Astrocyte of the cerebellum (primary cell): Measurements from ENCODE around the gene MANSC4.

Experiments used
- DNase-seq: peaks from one replicate; pipeline ENCODE4 v3.0.0-alpha.2; 2011; ENCODE audit warnings: low read depth
- H3K4me3 ChIP-seq: 2 replicates; pipeline ENCODE4 v1.5.1; 2011; ENCODE audit warnings: mild to moderate bottlenecking, low read depth, low read length, moderate library complexity
- in situ Hi-C: cut with HindIII; loops from 2 replicates; pipeline ENCODE4 v1.10.0; 2017; ENCODE audit warnings: low sequenced_read_pairs
- TF ChIP-seq, protein P1 (sequence below): IDR thresholded peaks from 2 replicates; pipeline ENCODE4 v1.5.1; 2012; ENCODE audit warnings: low read length, low read depth, moderate library complexity, mild to moderate bottlenecking; ENCODE audit errors: missing control alignments

The MANSC4 gene

DNA sequence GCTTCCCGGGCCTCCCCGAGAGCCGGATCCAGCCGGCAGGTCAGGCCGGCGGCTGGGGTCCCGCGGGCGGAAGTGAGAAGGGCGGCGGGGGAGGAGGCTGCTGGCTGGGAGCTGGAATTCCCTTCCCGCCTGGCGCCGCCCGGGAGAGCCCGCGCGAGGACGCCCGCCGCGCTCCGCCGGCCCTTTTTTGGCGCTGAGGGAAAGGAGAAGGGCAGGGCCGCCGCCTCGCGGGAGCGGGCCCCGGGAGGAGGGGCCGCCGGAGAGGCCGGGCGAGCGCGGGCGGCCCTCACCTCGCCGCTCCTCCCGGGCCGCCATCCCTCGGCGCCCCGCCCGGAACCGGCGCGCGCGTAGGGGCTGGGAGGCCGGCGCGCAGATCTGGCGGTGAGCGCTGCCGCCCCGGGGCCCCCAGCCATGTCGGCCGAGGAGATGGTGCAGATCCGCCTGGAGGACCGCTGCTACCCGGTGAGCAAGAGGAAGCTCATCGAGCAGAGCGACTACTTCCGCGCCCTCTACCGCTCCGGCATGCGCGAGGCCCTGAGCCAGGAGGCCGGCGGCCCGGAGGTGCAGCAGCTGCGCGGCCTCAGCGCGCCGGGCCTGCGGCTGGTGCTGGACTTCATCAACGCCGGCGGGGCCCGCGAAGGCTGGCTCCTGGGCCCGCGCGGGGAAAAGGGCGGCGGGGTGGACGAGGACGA lies at the start of gene MANSC4, which contains the start of gene KLHL42:
TSS of gene MANSC4 (minus strand) at position 317 of the 692 bp plus-strand sequence. CDS start 8,960 bp downstream, outside the sequence.
TSS of gene KLHL42 (plus strand) at position 314 of the 692 bp plus-strand sequence. CDS start at position 412, 98 bp downstream.
- TF ChIP-seq, protein P1, sequence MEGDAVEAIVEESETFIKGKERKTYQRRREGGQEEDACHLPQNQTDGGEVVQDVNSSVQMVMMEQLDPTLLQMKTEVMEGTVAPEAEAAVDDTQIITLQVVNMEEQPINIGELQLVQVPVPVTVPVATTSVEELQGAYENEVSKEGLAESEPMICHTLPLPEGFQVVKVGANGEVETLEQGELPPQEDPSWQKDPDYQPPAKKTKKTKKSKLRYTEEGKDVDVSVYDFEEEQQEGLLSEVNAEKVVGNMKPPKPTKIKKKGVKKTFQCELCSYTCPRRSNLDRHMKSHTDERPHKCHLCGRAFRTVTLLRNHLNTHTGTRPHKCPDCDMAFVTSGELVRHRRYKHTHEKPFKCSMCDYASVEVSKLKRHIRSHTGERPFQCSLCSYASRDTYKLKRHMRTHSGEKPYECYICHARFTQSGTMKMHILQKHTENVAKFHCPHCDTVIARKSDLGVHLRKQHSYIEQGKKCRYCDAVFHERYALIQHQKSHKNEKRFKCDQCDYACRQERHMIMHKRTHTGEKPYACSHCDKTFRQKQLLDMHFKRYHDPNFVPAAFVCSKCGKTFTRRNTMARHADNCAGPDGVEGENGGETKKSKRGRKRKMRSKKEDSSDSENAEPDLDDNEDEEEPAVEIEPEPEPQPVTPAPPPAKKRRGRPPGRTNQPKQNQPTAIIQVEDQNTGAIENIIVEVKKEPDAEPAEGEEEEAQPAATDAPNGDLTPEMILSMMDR, result no peak
- H3K4me3 ChIP-seq, result peak within 1 kb of the TSS; percentile 68
- in situ Hi-C loops, result no loop called here
- DNase-seq, result peak; percentile 19

DNA sequence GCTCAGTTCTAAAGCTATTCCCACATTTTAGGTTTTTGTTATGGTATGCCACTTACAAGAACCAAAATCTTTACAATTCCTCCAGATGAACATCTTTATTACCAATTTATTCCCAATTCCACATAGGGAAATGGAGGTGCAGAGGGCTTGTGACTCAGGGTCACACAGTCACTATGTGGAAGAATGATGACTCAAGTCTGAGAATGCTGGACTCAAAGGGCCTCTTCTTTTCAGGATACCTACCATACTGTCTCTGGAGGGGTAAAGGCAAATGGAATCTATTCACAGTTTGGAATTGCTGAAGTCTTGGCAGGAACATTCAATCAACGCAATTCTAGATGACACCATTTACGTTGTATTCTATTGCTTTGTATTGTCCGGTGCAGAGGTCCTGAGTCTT lies 48.2 kb upstream of the MANSC4 start:
- H3K4me3 ChIP-seq, result no peak overlapping the region
- in situ Hi-C loops, result no loop called here
- TF ChIP-seq, protein P1, result no peak
- no peak for DNase-seq

DNA sequence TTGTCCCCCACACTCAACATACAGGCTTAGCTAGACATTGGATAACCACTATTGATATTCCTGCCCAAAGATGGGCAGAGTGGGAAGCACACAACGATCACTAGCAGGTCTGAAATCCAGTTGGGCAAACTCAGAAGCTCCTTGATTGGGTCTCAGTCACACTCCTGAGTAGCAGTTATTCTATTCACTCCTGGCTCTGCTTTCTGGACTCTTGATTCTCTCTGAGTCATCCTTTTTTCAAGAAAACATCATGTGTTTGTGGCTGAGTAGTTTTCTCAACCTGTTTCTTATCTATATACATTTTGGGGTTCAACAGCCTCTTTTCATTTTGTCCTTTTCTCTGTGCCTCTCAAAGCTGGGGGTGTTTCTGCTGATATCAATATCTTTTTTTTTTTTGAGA lies 46.0 kb upstream of the MANSC4 start:
- TF ChIP-seq, protein P1, result no peak
- H3K4me3 ChIP-seq, result no peak overlapping the region
- no peak for DNase-seq
- in situ Hi-C loops, result no loop called here

DNA sequence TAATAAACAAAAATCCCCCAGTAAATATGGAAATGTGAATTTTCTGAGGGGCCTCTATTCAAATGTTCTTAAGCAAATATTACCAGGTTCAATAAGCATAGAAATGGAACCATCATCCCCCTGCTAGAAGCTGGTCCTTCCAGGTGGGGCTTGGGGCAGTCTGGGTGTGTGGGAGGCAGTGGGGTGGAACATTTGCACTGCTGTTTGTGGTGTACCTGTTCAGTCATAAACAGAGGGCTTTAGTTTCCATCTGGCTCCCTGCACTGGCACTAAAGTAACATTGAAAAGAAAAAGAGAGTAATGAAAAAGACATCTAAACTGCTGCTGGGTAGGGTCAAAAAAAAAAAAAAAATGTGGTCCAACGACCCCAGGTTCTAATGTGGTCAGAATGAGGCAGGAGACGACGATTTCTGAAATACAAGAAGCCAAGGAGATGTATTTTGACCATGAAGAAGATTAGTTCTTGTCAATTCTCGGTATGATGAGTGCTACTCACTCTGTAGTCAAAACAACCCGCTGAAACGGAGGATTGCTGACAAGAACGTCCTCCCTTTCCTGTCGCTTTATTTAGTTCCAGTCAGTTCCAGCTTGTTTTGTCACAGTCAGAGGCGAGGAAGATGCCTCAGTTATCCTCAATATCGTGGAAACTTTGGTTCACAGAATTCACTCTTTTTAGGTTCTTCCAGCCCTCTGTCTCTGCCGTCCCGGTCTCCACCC lies 44.2 kb upstream of the MANSC4 start:
- H3K4me3 ChIP-seq, result no peak overlapping the region
- no peak for DNase-seq
- in situ Hi-C loops, result no loop called here
- TF ChIP-seq, protein P1, result no peak

DNA sequence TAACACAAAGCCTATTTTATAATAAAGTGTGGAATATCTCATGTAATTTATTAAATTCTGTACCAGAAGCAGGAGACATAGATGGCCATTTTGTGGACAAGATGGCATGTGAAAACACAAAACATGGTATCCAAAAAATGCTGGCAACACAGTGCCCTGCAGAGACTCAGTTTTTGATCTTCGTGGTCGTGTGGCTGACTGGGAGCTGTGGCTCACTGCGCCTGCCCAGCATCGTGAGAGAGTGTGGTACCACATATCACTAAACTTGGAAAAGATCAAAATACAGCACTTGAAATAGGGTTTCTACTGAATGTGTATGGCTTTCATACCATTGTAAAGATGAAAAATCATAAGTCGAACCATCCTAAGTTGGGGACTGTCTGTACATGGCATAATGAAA lies 43.0 kb upstream of the MANSC4 start:
- in situ Hi-C loops, result no loop called here
- no peak overlapping the region for H3K4me3 ChIP-seq
- TF ChIP-seq, protein P1, result no peak
- no peak for DNase-seq

DNA sequence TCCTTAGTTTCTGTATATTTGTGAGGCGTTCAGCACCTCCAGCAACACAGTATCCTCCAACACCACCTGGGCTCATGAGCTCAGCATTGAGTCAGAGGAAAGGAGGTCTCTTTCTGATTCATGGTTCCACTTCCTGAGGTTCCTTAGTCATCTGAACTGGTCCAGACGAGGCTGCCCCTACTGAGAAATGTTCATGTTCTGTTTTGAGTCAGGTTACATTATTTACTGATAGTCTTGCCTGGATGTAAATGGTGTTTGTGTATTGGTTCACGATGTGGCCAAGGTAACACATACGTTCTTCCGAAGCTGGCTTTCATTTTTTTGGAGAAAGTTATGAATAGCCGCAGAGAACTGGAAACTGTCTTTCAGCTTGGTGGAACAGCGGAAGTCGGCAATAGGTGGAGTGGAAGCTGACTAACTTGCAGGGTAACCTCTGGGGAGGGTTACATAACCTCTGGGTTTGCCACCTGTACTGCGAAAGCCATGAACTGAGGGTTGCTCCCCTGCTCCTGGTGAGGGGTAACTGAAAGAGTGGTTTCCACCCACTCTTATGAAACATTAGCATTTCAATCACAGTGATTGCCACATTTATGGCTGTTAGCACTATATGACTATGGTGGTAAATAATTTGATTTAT lies 42.2 kb upstream of the MANSC4 start:
- H3K4me3 ChIP-seq, result no peak overlapping the region
- in situ Hi-C loops, result no loop called here

More for the DNA sequence above, 42.2 kb upstream of the MANSC4 start:
- TF ChIP-seq, protein P1, result no peak
- DNase-seq, result peak; percentile 59
